ENCODE measurements around the gene ADARB1. TPM values are rescaled to one million over a fixed set of nuclear protein-coding genes. Genes with fewer than 3 reads are reported as not detected.
"Not testable (repeated sequence)": the region's sequence is repeated elsewhere in the genome, so short reads cannot be mapped to it uniquely, and the experiment has no call there.

Gene ADARB1
- total and polyA plus RNA-seq, 12 donors: 7.2 to 21.6 (median 16.1) TPM

GRCh38 chr21:45139473-45139872, 65.1 kb downstream of the ADARB1 start:
- 89 to 93% (median 91%) methylated on average over 13 of the region's 13 CpGs for WGBS, 4 donors
- no peaks in the 10 kb centered on the region for H3K9me3 ChIP-seq (replicated peaks in 1 of 3)
- TF ChIP-seq POLR2A (IDR thresholded peaks at IDR 0.05) (no peak), CTCF (IDR thresholded peaks at IDR 0.05) (no peak)
- H3K27me3 ChIP-seq: no peaks in the 10 kb centered on the region
- H3K4me1 ChIP-seq (replicated peaks in 1 of 2): peaks cover 6 to 7% of the 10 kb centered on the region in 2 donors
- DNase-seq: no peak
- H3K4me3 ChIP-seq: no peak overlapping the region
- intact Hi-C loops (cut with DNase I): no loop called here
- H3K36me3 ChIP-seq (replicated peaks in 1 of 2): no peaks in the 10 kb centered on the region
- H3K27ac ChIP-seq: no peak overlapping the region

- no peak overlapping the region for H3K27ac ChIP-seq
Measured at GRCh38 chr21:45140346-45140940, 66.1 kb downstream of the ADARB1 start.

GRCh38 chr21:45140944-45141343, 66.6 kb downstream of the ADARB1 start:
- not testable (repeated sequence) for H3K4me1 ChIP-seq (replicated peaks in 1 of 2); H3K27ac ChIP-seq; H3K4me3 ChIP-seq; H3K27me3 ChIP-seq; H3K36me3 ChIP-seq (replicated peaks in 1 of 2); H3K9me3 ChIP-seq (replicated peaks in 1 of 3); DNase-seq
- intact Hi-C loops (cut with DNase I): loop anchor here (5.0 to 10.0 kb wide), 3 partner anchors 151 to 301 kb away; no protein-coding TSS in a partner anchor
- WGBS, 4 donors: 81 to 94% (median 86%) methylated on average over 4 of the region's 4 CpGs

More at GRCh38 chr21:45140346-45140940, 66.1 kb downstream of the ADARB1 start:
- TF ChIP-seq POLR2A (IDR thresholded peaks at IDR 0.05) (no peak), CTCF (IDR thresholded peaks at IDR 0.05) (peak; percentile 81 to 98 (median 90))
- DNase-seq: peak; percentile 80 to 94 (median 88)
- no peak overlapping the region for H3K4me3 ChIP-seq
- no peaks in the 10 kb centered on the region for H3K9me3 ChIP-seq (replicated peaks in 1 of 3)
- no peaks in the 10 kb centered on the region for H3K27me3 ChIP-seq
- no peaks in the 10 kb centered on the region for H3K36me3 ChIP-seq (replicated peaks in 1 of 2)
- 17 to 20% (median 19%) methylated on average over 9 of the region's 9 CpGs for WGBS, 4 donors
- peaks cover 6 to 7% of the 10 kb centered on the region in 2 donors for H3K4me1 ChIP-seq (replicated peaks in 1 of 2)
- intact Hi-C loops (cut with DNase I): loop anchor here (5.0 to 10.0 kb wide), 3 partner anchors 152 to 302 kb away; no protein-coding TSS in a partner anchor

- Histone ChIP-seq H3K4me3 (no peak overlapping the region), H3K4me1 (replicated peaks in 1 of 2) (peaks cover 6 to 7% of the 10 kb centered on the region in 2 donors), H3K27me3 (no peaks in the 10 kb centered on the region), H3K27ac (no peak overlapping the region), H3K36me3 (replicated peaks in 1 of 2) (no peaks in the 10 kb centered on the region), H3K9me3 (replicated peaks in 1 of 3) (no peaks in the 10 kb centered on the region)
- intact Hi-C loops (cut with DNase I): loop anchor here (5.0 to 10.0 kb wide), 3 partner anchors 151 to 301 kb away; no protein-coding TSS in a partner anchor
- no peak for TF ChIP-seq POLR2A (IDR thresholded peaks at IDR 0.05)
- TF ChIP-seq CTCF (IDR thresholded peaks at IDR 0.05): no peak
- WGBS, 4 donors: 90 to 95% (median 93%) methylated on average over 3 to 5 of the region's 5 CpGs
- no peak for DNase-seq
Measured at GRCh38 chr21:45141507-45141906, 67.1 kb downstream of the ADARB1 start.
